DLD1 (cell line): ENCODE measurements around the gene RAD51.

Experiments used
- in situ Hi-C: cut with HindIII; loops from 2 replicates; pipeline ENCODE4 v1.10.0; 2017; ENCODE audit warnings: low sequenced_read_pairs

Gene RAD51

GRCh38 chr15:40756938-40757337 lies 62.0 kb downstream of the RAD51 start:
- in situ Hi-C loops = no loop called here

- in situ Hi-C loops = no loop called here
These were observed 65.0 kb downstream of the RAD51 start for GRCh38 chr15:40759961-40760360.

- in situ Hi-C loops = no loop called here
These were observed 68.2 kb downstream of the RAD51 start for GRCh38 chr15:40762919-40763800.

- in situ Hi-C loops = no loop called here
These were observed 69.0 kb downstream of the RAD51 start, which contains the start of gene GCHFR for GRCh38 chr15:40763801-40764628. TSS of gene GCHFR (plus strand) at chr15:40764068. CDS start at chr15:40764181, 113 bp downstream.

GRCh38 chr15:40764629-40765103 lies 69.7 kb downstream of the RAD51 start:
- in situ Hi-C loops = no loop called here

- in situ Hi-C loops = no loop called here
These were observed 71.3 kb downstream of the RAD51 start for GRCh38 chr15:40766194-40766815.

GRCh38 chr15:40766906-40767837 lies 72.2 kb downstream of the RAD51 start:
- in situ Hi-C loops = no loop called here

- in situ Hi-C loops = no loop called here
These were observed 73.0 kb downstream of the RAD51 start for GRCh38 chr15:40767838-40768500.

- in situ Hi-C loops = no loop called here
These were observed 73.7 kb downstream of the RAD51 start for GRCh38 chr15:40768521-40769273.

GRCh38 chr15:40769274-40770146 lies 74.5 kb downstream of the RAD51 start, which contains the start of gene C15orf62:
TSS of gene C15orf62 (plus strand) at chr15:40769980. CDS start at chr15:40770496, 516 bp downstream.
- in situ Hi-C loops = no loop called here

GRCh38 chr15:40770147-40770721 lies 75.3 kb downstream of the RAD51 start:
- in situ Hi-C loops = no loop called here

GRCh38 chr15:40771242-40771641 lies 76.3 kb downstream of the RAD51 start:
- in situ Hi-C loops = no loop called here

GRCh38 chr15:40772014-40772413 lies 77.0 kb downstream of the RAD51 start:
- in situ Hi-C loops = no loop called here

- in situ Hi-C loops = no loop called here
These were observed 78.5 kb downstream of the RAD51 start for GRCh38 chr15:40773496-40773895.

- in situ Hi-C loops = no loop called here
These were observed 78.9 kb downstream of the RAD51 start for GRCh38 chr15:40773902-40774301.

GRCh38 chr15:40775007-40775406 lies 80.0 kb downstream of the RAD51 start:
- in situ Hi-C loops = loop anchor here (5.0 kb wide), 1 partner anchor 33 kb away; no protein-coding TSS in a partner anchor
